GM18868 (cell line): Measurements from ENCODE around the gene DEDD2.

Experiments used
- ATAC-seq: cut with Tn5 transposase; IDR thresholded peaks from one replicate; pipeline ENCODE4 v1.9.1; 2021; ENCODE audit warnings: mild to moderate bottlenecking, moderate library complexity; ENCODE audit not compliant: unreplicated experiment

DEDD2 gene

GRCh38 chr19:42228641-42229040 lies 11.2 kb upstream of the DEDD2 start:
- ATAC-seq: no peak

GRCh38 chr19:42226886-42227285 lies 9.4 kb upstream of the DEDD2 start:
- no peak for ATAC-seq

- no peak for ATAC-seq
These were observed 8.3 kb upstream of the DEDD2 start for GRCh38 chr19:42225718-42226292.

- no peak for ATAC-seq
These were observed 7.7 kb upstream of the DEDD2 start for GRCh38 chr19:42224940-42225717.

- ATAC-seq: no peak
These were observed 3.2 kb upstream of the DEDD2 start for GRCh38 chr19:42220751-42221097.

- peak; percentile 74 for ATAC-seq
These were observed 2.6 kb upstream of the DEDD2 start, which contains the start of gene ZNF526 for GRCh38 chr19:42219812-42220750. Gene ZNF526, plus strand, starts transcription at chr19:42220312. Its CDS starts 4,092 bp downstream, at chr19:42224404.

GRCh38 chr19:42216653-42217519 lies 591 bp downstream of the DEDD2 start:
- ATAC-seq: no peak

GRCh38 chr19:42214810-42215485 lies 2.5 kb downstream of the DEDD2 start:
- no peak for ATAC-seq

- ATAC-seq: no peak
These were observed 4.6 kb downstream of the DEDD2 start for GRCh38 chr19:42212886-42213285.

- no peak for ATAC-seq
These were observed 8.9 kb downstream of the DEDD2 start for GRCh38 chr19:42208612-42209011.

- no peak for ATAC-seq
These were observed 9.7 kb downstream of the DEDD2 start for GRCh38 chr19:42207767-42208271.

- no peak for ATAC-seq
These were observed 10.4 kb downstream of the DEDD2 start for GRCh38 chr19:42206871-42207755.

- ATAC-seq: no peak
These were observed 12.8 kb downstream of the DEDD2 start for GRCh38 chr19:42204664-42205063.

GRCh38 chr19:42203700-42204099 lies 13.8 kb downstream of the DEDD2 start:
- no peak for ATAC-seq

GRCh38 chr19:42202290-42202880 lies 15.1 kb downstream of the DEDD2 start:
- no peak for ATAC-seq

GRCh38 chr19:42201489-42202289 lies 15.8 kb downstream of the DEDD2 start:
- ATAC-seq: no peak

GRCh38 chr19:42200116-42200715 lies 17.3 kb downstream of the DEDD2 start:
- ATAC-seq: no peak
